DND-41 (cell line): Measurements from ENCODE around the gene CFD.

ENCODE experiments used
- ATAC-seq: fragments of 200-7000 bp; cut with Tn5 transposase; 3 replicates; pipeline ENCODE4 v1.9.1; 2021; ENCODE audit warnings: low read depth; ENCODE audit not compliant: insufficient read depth
- DNase-seq: peaks from one replicate; pipeline ENCODE4 v3.0.0-alpha.2; 2020
- H2AFZ ChIP-seq: 2 replicates; pipeline ENCODE4 v1.6.0; 2012; ENCODE audit warnings: low read depth, low read length
- H3K27ac ChIP-seq: 2 replicates; pipeline ENCODE4 v1.5.1; 2012; ENCODE audit warnings: low read length, inconsistent platforms
- H3K27me3 ChIP-seq: fragments of 200-600 bp; sonication (generic); 2 replicates; pipeline ENCODE4 v1.6.0; 2012; ENCODE audit warnings: low read length, mild to moderate bottlenecking, inconsistent platforms; ENCODE audit not compliant: insufficient read depth, poor library complexity
- H3K36me3 ChIP-seq: 2 replicates; pipeline ENCODE4 v1.5.1; 2012; ENCODE audit warnings: low read length, inconsistent platforms; ENCODE audit not compliant: insufficient read depth
- H3K4me1 ChIP-seq: 2 replicates; pipeline ENCODE4 v1.5.1; 2012; ENCODE audit warnings: mild to moderate bottlenecking, low read length; ENCODE audit not compliant: insufficient read depth
- H3K4me2 ChIP-seq: 2 replicates; pipeline ENCODE4 v1.6.0; 2012; ENCODE audit warnings: mild to moderate bottlenecking, moderate library complexity, low read length, inconsistent platforms; ENCODE audit not compliant: insufficient read depth
- H3K4me3 ChIP-seq, 2 experiments: fragments of 200-600 bp in 1 of 2; shearing (Covaris generic) in 1 of 2; 2 replicates each; pipeline ENCODE4 v1.5.1; 2012 to 2016; ENCODE audit warnings: inconsistent platforms in 2 of 2, low read length in 2 of 2, mild to moderate bottlenecking in 2 of 2, low read depth in 1 of 2, moderate library complexity in 1 of 2
- H3K79me2 ChIP-seq: 2 replicates; pipeline ENCODE4 v1.6.0; 2012; ENCODE audit warnings: low read length, inconsistent platforms; ENCODE audit not compliant: insufficient read depth
- H3K9ac ChIP-seq: 2 replicates; pipeline ENCODE4 v1.6.0; 2012; ENCODE audit warnings: low read depth, mild to moderate bottlenecking, inconsistent platforms, low read length, moderate library complexity
- H3K9me3 ChIP-seq: 2 replicates; pipeline ENCODE4 v1.5.1; 2012; ENCODE audit warnings: low read length, moderate library complexity, mild to moderate bottlenecking, inconsistent platforms; ENCODE audit not compliant: insufficient read depth, severe bottlenecking
- H4K20me1 ChIP-seq: 2 replicates; pipeline ENCODE4 v1.6.0; 2012; ENCODE audit warnings: low read length; ENCODE audit not compliant: insufficient read depth
- CTCF ChIP-seq: IDR thresholded peaks from 2 replicates; pipeline ENCODE4 v1.5.1; 2012; ENCODE audit warnings: borderline replicate concordance, low read length, moderate library complexity, mild to moderate bottlenecking; ENCODE audit not compliant: poor library complexity, severe bottlenecking; ENCODE audit errors: extremely low read depth
- EZH2 ChIP-seq: IDR thresholded peaks from 3 replicates; pipeline ENCODE4 v1.6.1; 2012; ENCODE audit warnings: borderline replicate concordance, low read depth, mild to moderate bottlenecking, moderate library complexity, low read length, inconsistent platforms; ENCODE audit not compliant: severe bottlenecking

Gene CFD

GRCh38 chr19:896999-897398 is 37.5 kb downstream of the CFD start:
- no peak for DNase-seq
- H3K4me2 ChIP-seq, result no peak overlapping the region
- peaks cover 15% of the 10 kb centered on the region for H3K4me1 ChIP-seq
- H3K9ac ChIP-seq, result no peak overlapping the region
- H3K4me3 ChIP-seq, result no peak overlapping the region
- no peak for ATAC-seq
- H3K36me3 ChIP-seq, result peaks cover 29% of the 10 kb centered on the region
- peaks cover 7% of the 10 kb centered on the region; the same call in 1 of the 2 replicates for H4K20me1 ChIP-seq
- no peaks in the 10 kb centered on the region for H3K9me3 ChIP-seq
- H3K27ac ChIP-seq, result no peak overlapping the region
- no peaks in the 10 kb centered on the region for H3K27me3 ChIP-seq
- TF ChIP-seq CTCF, result no peak
- H2AFZ ChIP-seq, result no peak overlapping the region
- H3K79me2 ChIP-seq, result peaks cover 6% of the 10 kb centered on the region

GRCh38 chr19:897442-898039 is 38.1 kb downstream of the CFD start:
- Histone ChIP-seq H3K4me3 (no peak overlapping the region), H3K9me3 (no peaks in the 10 kb centered on the region), H3K27ac (no peak overlapping the region), H4K20me1 (peaks cover 9% of the 10 kb centered on the region; the same call in 1 of the 2 replicates), H3K4me2 (no peak overlapping the region), H3K9ac (no peak overlapping the region), H3K27me3 (no peaks in the 10 kb centered on the region), H2AFZ (no peak overlapping the region), H3K4me1 (peaks cover 12% of the 10 kb centered on the region), H3K79me2 (peaks cover under 1% of the 10 kb centered on the region), H3K36me3 (peaks cover 31% of the 10 kb centered on the region)
- no peak for ATAC-seq
- no peak for TF ChIP-seq EZH2
- no peak for TF ChIP-seq CTCF
- no peak for DNase-seq

GRCh38 chr19:898663-899062 is 39.2 kb downstream of the CFD start:
- no peak overlapping the region for H3K9ac ChIP-seq
- H3K36me3 ChIP-seq, result peaks cover 31% of the 10 kb centered on the region
- H3K4me3 ChIP-seq, result no peak overlapping the region
- H3K79me2 ChIP-seq, result no peaks in the 10 kb centered on the region
- H3K9me3 ChIP-seq, result no peaks in the 10 kb centered on the region
- H3K4me1 ChIP-seq, result peaks cover 8% of the 10 kb centered on the region
- H3K27me3 ChIP-seq, result no peaks in the 10 kb centered on the region
- ATAC-seq (no peak), DNase-seq (no peak)
- H4K20me1 ChIP-seq, result peaks cover 9% of the 10 kb centered on the region; the same call in 1 of the 2 replicates
- TF ChIP-seq CTCF (no peak), EZH2 (no peak)
- no peak overlapping the region for H3K4me2 ChIP-seq
- no peak overlapping the region for H3K27ac ChIP-seq
- no peak overlapping the region for H2AFZ ChIP-seq

GRCh38 chr19:899336-900042 is 40.0 kb downstream of the CFD start:
- H3K4me1 ChIP-seq, result peaks cover 1% of the 10 kb centered on the region; the same call in 1 of the 2 replicates

More at GRCh38 chr19:899336-900042, 40.0 kb downstream of the CFD start:
- DNase-seq (no peak), ATAC-seq (no peak)
- TF ChIP-seq CTCF (no peak), EZH2 (no peak)
- Histone ChIP-seq H3K9me3 (no peaks in the 10 kb centered on the region), H3K27ac (no peak overlapping the region), H2AFZ (no peak overlapping the region), H3K27me3 (no peaks in the 10 kb centered on the region), H3K9ac (no peak overlapping the region), H3K36me3 (peaks cover 31% of the 10 kb centered on the region), H3K4me2 (no peak overlapping the region), H3K79me2 (peaks cover 7% of the 10 kb centered on the region), H3K4me3 (no peak overlapping the region), H4K20me1 (peaks cover 15% of the 10 kb centered on the region; the same call in 1 of the 2 replicates)
